Spleen (tissue), 11 donors: Measurements from ENCODE around the gene TP73. TPM values are rescaled to one million over a fixed set of nuclear protein-coding genes. Genes with fewer than 3 reads are reported as not detected.

Experiments used
- DNase-seq: peaks from one replicate; pipeline ENCODE4 v3.0.0-alpha.2; 2020
- H3K27ac ChIP-seq, 8 donors: fragments of 200-600 bp; sonication (generic) in 7 of 8; 1 replicate in 4 of 8; 2 replicates in 4 of 8; pipeline versions ENCODE4 v1.5.0 to v1.8.0; 2016 to 2021; ENCODE audit warnings: inconsistent platforms in 4 of 8, mild to moderate bottlenecking in 4 of 8, moderate library complexity in 1 of 8
- H3K27me3 ChIP-seq, 7 donors: fragments of 200-600 bp; sonication (generic) in 6 of 7; replicated peaks in 1 of 7; 1 replicate in 4 of 7; 2 replicates in 3 of 7; pipeline versions ENCODE4 v1.5.0 to v1.8.0; 2016 to 2021; ENCODE audit warnings: inconsistent platforms in 3 of 7, mild to moderate bottlenecking in 1 of 7
- H3K36me3 ChIP-seq, 6 donors: fragments of 200-600 bp; sonication (generic) in 5 of 6; 1 replicate in 4 of 6; 2 replicates in 2 of 6; pipeline versions ENCODE4 v1.5.0 to v1.8.0; 2016 to 2021; ENCODE audit warnings: inconsistent platforms in 2 of 6
- H3K4me1 ChIP-seq, 6 donors: fragments of 200-600 bp; sonication (generic) in 5 of 6; 1 replicate in 3 of 6; 2 replicates in 3 of 6; pipeline versions ENCODE4 v1.5.0 to v1.8.0; 2016 to 2021; ENCODE audit warnings: inconsistent platforms in 3 of 6
- H3K4me3 ChIP-seq, 8 donors: fragments of 200-600 bp; sonication (generic) in 7 of 8; 1 replicate in 4 of 8; 2 replicates in 4 of 8; pipeline versions ENCODE4 v1.5.0 to v1.8.0; 2016 to 2021; ENCODE audit warnings: inconsistent platforms in 4 of 8, mild to moderate bottlenecking in 4 of 8, moderate library complexity in 2 of 8
- H3K9me3 ChIP-seq, 8 donors: fragments of 200-600 bp; sonication (generic) in 7 of 8; 1 replicate in 4 of 8; 2 replicates in 4 of 8; pipeline versions ENCODE4 v1.5.0 to v1.8.0; 2016 to 2021; ENCODE audit warnings: inconsistent platforms in 4 of 8
- CTCF ChIP-seq, 11 experiments: fragments of 200-600 bp in 7 of 11; fragments of 450-650 bp in 4 of 11; sonication (generic) in 4 of 11; IDR thresholded peaks in 8 of 11; conservative IDR thresholded peaks in 3 of 11; 1 replicate in 7 of 11; 2 replicates in 4 of 11; pipeline versions ENCODE4 v1.4.0 to v1.8.0; 2016 to 2021; ENCODE audit warnings: antibody characterized with exemption in 11 of 11, inconsistent platforms in 4 of 11, mild to moderate bottlenecking in 1 of 11
- POLR2A ChIP-seq, 3 donors: fragments of 450-650 bp; IDR thresholded peaks; one replicate each; pipeline ENCODE4 v1.5.1; 2017; ENCODE audit warnings: antibody characterized with exemption in 3 of 3, mild to moderate bottlenecking in 1 of 3
- POLR2AphosphoS5 ChIP-seq, 3 donors: sonication (generic); formaldehyde crosslinking; IDR thresholded peaks; one replicate each; pipeline ENCODE4 v1.5.1; 2017; ENCODE audit warnings: antibody characterized with exemption in 3 of 3
- WGBS, 5 donors: extraction: QIAGEN DNeasy Blood & Tissue Kit in 3 of 5; methylation state at CpG; one replicate each; pipeline versions ENCODE4 v1.1.5 to v1.1.7; 2013 to 2018; 5-methylcytosine and 5-hydroxymethylcytosine counted together
- intact Hi-C: fragments of 100-400 bp; cut with DNase I; formaldehyde crosslinking; loops from one replicate; pipeline ENCODE4 v1.15.0; 2023; ENCODE audit warnings: low total_unique reads
- polyA plus RNA-seq, 3 donors: library from polyadenylated mRNA; stranded (reverse); fragments of 200-250 nt; gene quantifications; one replicate each; pipeline ENCODE4 v1.2.1, GENCODE V29; 2013
- total RNA-seq, 7 donors: library from RNA; depleted of rRNA in 3 of 7; stranded (reverse); fragments of >200 nt in 3 of 7; fragmentation: NEBNext Ultra II Directional in 4 of 7; extraction: Animal tissue kit (Norgen Biotek cat#: 25700) in 4 of 7; gene quantifications; one replicate each; pipeline versions ENCODE4 v1.1.0 to v1.2.1, GENCODE V29; 2016 to 2021
- donor health status: healthy with polysubstance abuse.
- donor health status: DM: no; HTN: no; CAD: no; lungs with moderate emphysema.
- donor health status: DM: no; HTN: no; CAD: no.
- donor health status: Bipolar disorder and iron deficiency.
- donor health status: healthy.
- donor health status: DM: no; HTN: no; CAD: no.
- donor health status: DM: yes; HTN: yes; CAD: no.

TP73 gene
- total and polyA plus RNA-seq, 10 donors: 0.11 to 4.3 (median 0.96) TPM

GRCh38 chr1:3770047-3770765 is 117.9 kb downstream of the TP73 start:
- no peak overlapping the region for H3K27ac ChIP-seq
- H3K9me3 ChIP-seq: no peaks in the 10 kb centered on the region
- intact Hi-C loops: no loop called here
- H3K4me3 ChIP-seq: no peak overlapping the region
- H3K4me1 ChIP-seq: peaks cover 14 to 44% (median 38%) of the 10 kb centered on the region in 6 donors
- WGBS, 5 donors: 87 to 92% (median 89%) methylated on average over 11 to 16 of the region's 16 CpGs
- no peaks in the 10 kb centered on the region for H3K36me3 ChIP-seq
- no peak for DNase-seq
- TF ChIP-seq CTCF (IDR thresholded peaks at IDR 0.05 in 8 of 11, conservative IDR thresholded peaks at IDR 0.05 in 3 of 11) (no peak), POLR2AphosphoS5 (IDR thresholded peaks at IDR 0.05) (no peak), POLR2A (IDR thresholded peaks at IDR 0.05) (no peak)
- peaks cover 0 to 59% (median 0%) of the 10 kb centered on the region in 7 donors for H3K27me3 ChIP-seq

- H3K9me3 ChIP-seq: no peaks in the 10 kb centered on the region
- peaks cover 23 to 56% (median 46%) of the 10 kb centered on the region in 6 donors for H3K4me1 ChIP-seq
- H3K27ac ChIP-seq: peak overlapping the region in 6 of 8 donors; percentile 29 to 80 (median 68)
- H3K36me3 ChIP-seq: no peaks in the 10 kb centered on the region
- WGBS, 5 donors: 60 to 66% (median 61%) methylated on average over 21 to 32 of the region's 32 CpGs
- peaks cover 0 to 59% (median 0%) of the 10 kb centered on the region in 7 donors for H3K27me3 ChIP-seq
- DNase-seq: peak; percentile 83
- peak overlapping the region; percentile 56 to 94 (median 72) for H3K4me3 ChIP-seq
- intact Hi-C loops: no loop called here
- TF ChIP-seq POLR2A (IDR thresholded peaks at IDR 0.05) (no peak), POLR2AphosphoS5 (IDR thresholded peaks at IDR 0.05) (no peak), CTCF (IDR thresholded peaks at IDR 0.05 in 8 of 11, conservative IDR thresholded peaks at IDR 0.05 in 3 of 11) (no peak)
Measured at GRCh38 chr1:3771108-3772026, 119.1 kb downstream of the TP73 start.

GRCh38 chr1:3772027-3772714 is 119.9 kb downstream of the TP73 start:
- peak overlapping the region in 6 of 8 donors; percentile 29 to 84 (median 73) for H3K27ac ChIP-seq
- peaks cover 23 to 56% (median 46%) of the 10 kb centered on the region in 6 donors for H3K4me1 ChIP-seq
- peak overlapping the region; percentile 56 to 94 (median 72) for H3K4me3 ChIP-seq
- H3K27me3 ChIP-seq: peaks cover 0 to 55% (median 0%) of the 10 kb centered on the region in 7 donors
- no peaks in the 10 kb centered on the region for H3K36me3 ChIP-seq
- WGBS, 5 donors: 0 to 3% (median 1%) methylated on average over 29 to 59 of the region's 61 CpGs
- TF ChIP-seq POLR2A (IDR thresholded peaks at IDR 0.05) (no peak), CTCF (IDR thresholded peaks at IDR 0.05 in 8 of 11, conservative IDR thresholded peaks at IDR 0.05 in 3 of 11) (peak in 1 of 11 experiments; percentile 13), POLR2AphosphoS5 (IDR thresholded peaks at IDR 0.05) (peak; percentile 69 to 78 (median 76))
- H3K9me3 ChIP-seq: no peaks in the 10 kb centered on the region
- intact Hi-C loops: no loop called here
- DNase-seq: peak; percentile 98
